Ectodermal cell (in vitro differentiated cells): ENCODE data around the gene SERPINB3.

Experiments used
- H3K27ac ChIP-seq: 2 replicates; pipeline ENCODE4 v1.7.0; 2013; ENCODE audit warnings: mild to moderate bottlenecking, low read depth, low read length; ENCODE audit not compliant: insufficient read depth, poor library complexity, severe bottlenecking
- H3K27me3 ChIP-seq: 2 replicates; pipeline ENCODE4 v1.7.0; 2013; ENCODE audit warnings: mild to moderate bottlenecking, low read length; ENCODE audit not compliant: insufficient read depth, control insufficient read depth, poor library complexity, severe bottlenecking
- H3K36me3 ChIP-seq: one replicate; pipeline ENCODE4 v1.7.0; 2013; ENCODE audit warnings: low read length; ENCODE audit not compliant: control insufficient read depth, insufficient read depth
- H3K4me1 ChIP-seq: one replicate; pipeline ENCODE4 v1.7.0; 2013; ENCODE audit warnings: low read length; ENCODE audit not compliant: control insufficient read depth, insufficient read depth
- H3K4me3 ChIP-seq: 2 replicates; pipeline ENCODE4 v1.7.0; 2013; ENCODE audit warnings: low read depth, low read length, control low read depth; ENCODE audit not compliant: insufficient read depth
- H3K9me3 ChIP-seq: 2 replicates; pipeline ENCODE4 v1.7.0; 2013; ENCODE audit warnings: mild to moderate bottlenecking, low read length, moderate library complexity; ENCODE audit not compliant: control insufficient read depth
- WGBS, 2 experiments: methylation state at CpG; one replicate each; pipeline ENCODE4 v1.1.7; 2013; ENCODE audit warnings: missing lambda C conversion rate in 2 of 2; 5-methylcytosine and 5-hydroxymethylcytosine counted together

Gene SERPINB3

DNA sequence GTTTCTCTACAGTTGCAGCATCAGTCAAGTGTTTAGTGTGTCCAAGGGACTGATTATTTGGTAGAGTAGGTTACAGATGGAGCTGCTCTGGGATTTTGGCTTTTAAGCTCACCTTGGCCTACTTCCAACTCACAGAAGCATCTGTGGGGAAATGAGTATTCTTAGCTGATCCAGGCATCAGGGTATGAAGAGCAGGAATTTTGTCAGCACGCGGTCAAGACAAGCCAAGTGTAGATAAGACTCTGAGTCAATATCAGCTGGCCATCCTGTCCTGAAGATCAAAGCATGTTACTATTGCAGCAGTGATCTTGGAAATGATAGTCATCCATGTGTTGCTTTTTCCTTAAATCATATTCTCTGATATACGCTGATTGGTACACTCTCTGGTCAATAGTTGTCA is 42.0 kb downstream of the SERPINB3 start:
- H3K9me3 ChIP-seq = peaks cover 2% of the 10 kb centered on the region
- H3K27me3 ChIP-seq = no peaks in the 10 kb centered on the region
- H3K36me3 ChIP-seq = no peaks in the 10 kb centered on the region
- WGBS, 2 experiments = 97 to 99% methylated on average over 3 of the region's 3 CpGs
- H3K4me1 ChIP-seq = no peaks in the 10 kb centered on the region
- no peak overlapping the region for H3K27ac ChIP-seq
- H3K4me3 ChIP-seq = no peak overlapping the region

DNA sequence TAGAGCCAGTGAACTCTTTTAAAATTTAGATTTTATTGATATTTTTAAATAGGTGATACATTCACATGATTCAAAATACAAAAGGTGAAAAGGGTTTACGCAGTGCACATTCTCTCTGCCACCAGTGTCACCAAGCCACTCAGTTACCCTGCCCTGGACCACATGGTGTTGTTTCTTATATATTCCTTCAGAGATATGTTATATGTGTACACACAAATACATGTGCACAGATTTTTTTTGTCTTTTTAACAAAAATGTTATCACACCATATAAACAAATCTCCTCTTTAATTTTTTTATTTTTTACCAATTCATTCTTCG is 43.8 kb downstream of the SERPINB3 start:
- WGBS, 2 experiments = 100% methylated on average over 1 of the region's 2 CpGs
- no peaks in the 10 kb centered on the region for H3K9me3 ChIP-seq
- H3K36me3 ChIP-seq = no peaks in the 10 kb centered on the region
- H3K27ac ChIP-seq = no peak overlapping the region
- no peaks in the 10 kb centered on the region for H3K27me3 ChIP-seq
- H3K4me3 ChIP-seq = no peak overlapping the region
- no peaks in the 10 kb centered on the region for H3K4me1 ChIP-seq

DNA sequence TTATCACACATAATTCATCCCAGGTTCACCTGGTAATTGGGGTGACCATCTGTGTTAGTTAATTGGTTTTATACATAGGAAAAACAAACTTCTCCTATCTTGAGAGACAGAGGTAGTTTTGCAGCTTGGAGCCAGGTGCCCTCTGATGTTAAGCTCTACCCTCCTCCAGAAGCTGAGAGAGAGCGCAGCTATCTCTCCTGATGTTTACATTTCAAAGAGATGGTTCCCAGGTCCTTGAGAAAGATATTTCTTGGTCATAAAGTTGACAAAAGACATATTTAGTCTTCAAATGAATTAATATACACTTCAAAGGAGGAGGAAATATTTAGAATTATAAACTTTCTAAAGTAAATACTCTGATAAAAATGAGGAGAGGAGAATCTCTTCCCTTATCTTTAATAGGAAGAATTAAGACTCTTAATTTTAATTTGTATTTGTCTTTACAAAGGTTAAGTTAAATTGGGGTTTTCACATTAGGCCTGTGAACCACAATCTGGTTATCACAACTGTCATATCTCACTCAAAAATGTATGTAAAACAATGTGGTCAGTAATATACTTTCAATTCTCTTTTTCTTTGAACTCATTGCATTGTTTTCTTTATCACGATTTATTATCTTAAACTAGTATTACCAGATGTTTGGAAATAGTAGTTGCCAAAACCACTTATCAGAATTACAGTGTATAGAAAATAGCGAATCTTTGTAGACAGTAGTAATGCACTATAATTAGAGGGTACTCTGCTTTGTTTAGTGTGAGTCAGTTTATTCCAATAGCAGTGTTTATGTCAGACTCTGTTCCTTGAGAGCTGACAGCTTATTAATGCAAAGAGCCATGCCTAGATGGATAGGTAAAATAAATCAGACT is 44.4 kb downstream of the SERPINB3 start:
- no peak overlapping the region for H3K27ac ChIP-seq

DNA sequence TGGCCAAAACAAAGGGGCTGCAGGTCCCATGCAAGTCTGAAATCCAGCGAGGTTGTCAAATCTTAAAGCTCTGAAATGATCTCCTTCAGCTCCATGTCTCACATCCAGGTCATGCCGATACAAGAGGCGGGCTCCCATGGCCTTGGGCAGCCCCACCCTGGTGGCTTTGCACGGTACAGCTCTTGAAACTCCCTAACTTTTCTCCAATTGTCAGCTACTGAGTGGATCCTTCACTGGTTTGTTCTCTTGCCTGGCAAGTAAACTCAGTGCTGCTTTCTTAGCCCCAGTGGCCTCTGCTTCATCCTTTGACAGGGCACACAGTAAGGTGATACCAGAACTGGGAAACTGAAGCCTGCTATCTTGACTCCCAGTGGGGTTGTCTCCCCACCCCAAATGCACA is 48.3 kb downstream of the SERPINB3 start:
- H3K27me3 ChIP-seq = no peaks in the 10 kb centered on the region
- no peak overlapping the region for H3K4me3 ChIP-seq
- no peaks in the 10 kb centered on the region for H3K4me1 ChIP-seq
- H3K36me3 ChIP-seq = no peaks in the 10 kb centered on the region
- no peak overlapping the region for H3K27ac ChIP-seq
- no peaks in the 10 kb centered on the region for H3K9me3 ChIP-seq
- 90 to 93% methylated on average over 4 of the region's 4 CpGs for WGBS, 2 experiments

More for the DNA sequence above, 44.4 kb downstream of the SERPINB3 start:
- Histone ChIP-seq H3K9me3 (no peaks in the 10 kb centered on the region), H3K4me3 (no peak overlapping the region), H3K4me1 (no peaks in the 10 kb centered on the region), H3K27me3 (no peaks in the 10 kb centered on the region), H3K36me3 (no peaks in the 10 kb centered on the region)
- WGBS, 2 experiments = 81 to 93% methylated on average over 1 to 2 of the region's 3 CpGs

DNA sequence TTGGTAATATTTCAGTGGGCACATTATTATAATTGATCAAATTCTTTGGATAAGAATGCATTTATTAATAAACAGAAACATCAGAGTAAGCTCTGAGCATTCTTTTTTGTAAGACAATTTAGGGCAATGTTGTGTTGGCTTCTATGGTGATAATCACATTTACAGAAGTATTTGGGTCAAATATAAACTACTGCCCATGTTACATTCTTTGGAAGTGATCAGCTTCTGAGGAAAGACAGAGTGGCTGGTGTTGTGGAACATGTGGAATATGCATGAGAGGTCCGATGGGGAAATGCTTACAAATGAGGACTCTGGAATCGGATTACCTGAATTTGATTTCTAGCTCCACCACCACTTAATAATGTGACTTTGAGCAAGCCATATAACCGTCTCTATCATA is 55.2 kb downstream of the SERPINB3 start:
- no peaks in the 10 kb centered on the region for H3K4me1 ChIP-seq
- WGBS, 2 experiments = 89 to 100% methylated on average over 2 to 3 of the region's 3 CpGs
- no peaks in the 10 kb centered on the region for H3K9me3 ChIP-seq
- no peak overlapping the region for H3K4me3 ChIP-seq
- no peak overlapping the region for H3K27ac ChIP-seq
- H3K27me3 ChIP-seq = no peaks in the 10 kb centered on the region
- no peaks in the 10 kb centered on the region for H3K36me3 ChIP-seq
